Common myeloid progenitor, CD34-positive (primary cell): ENCODE measurements around the gene BLMH.
"Not testable (repeated sequence)": the region's sequence is repeated elsewhere in the genome, so short reads cannot be mapped to it uniquely, and the experiment has no call there.

Experiments
- CTCF ChIA-PET: fragments of 350-600 bp; sonication (Branson Sonifier 250); formaldehyde crosslinking; loops from one replicate; lab custom pipeline; 2021; ENCODE audit warnings: antibody characterized with exemption; lab: Charles Lee
- POLR2A ChIA-PET: fragments of 350-600 bp; sonication (Branson Sonifier 250); formaldehyde crosslinking; loops from one replicate; lab custom pipeline; 2021; ENCODE audit warnings: antibody characterized with exemption; lab: Charles Lee
- DNase-seq, 3 donors: peaks; one replicate each; pipeline versions ENCODE4 v3.0.0 to v3.0.0-alpha.2; 2013
- H3K27ac ChIP-seq, 2 experiments: 1 replicate in 1 of 2; 2 replicates in 1 of 2; pipeline ENCODE4 v1.7.0; 2013; ENCODE audit warnings: inconsistent platforms in 2 of 2, low read length in 2 of 2, mild to moderate bottlenecking in 2 of 2, low read depth in 1 of 2, moderate library complexity in 1 of 2; ENCODE audit not compliant: severe bottlenecking in 2 of 2, insufficient read depth in 1 of 2, poor library complexity in 1 of 2
- H3K27me3 ChIP-seq, 5 experiments: replicated peaks in 2 of 5; 1 replicate in 3 of 5; 2 replicates in 2 of 5; pipeline versions ENCODE4 v1.6.1 to v1.7.0; 2013; ENCODE audit warnings: low read length in 4 of 5, mild to moderate bottlenecking in 2 of 5, moderate library complexity in 2 of 5, inconsistent platforms in 1 of 5; ENCODE audit not compliant: insufficient read depth in 5 of 5, control insufficient read depth in 4 of 5
- H3K36me3 ChIP-seq, 4 experiments: 1 replicate in 2 of 4; 2 replicates in 2 of 4; pipeline versions ENCODE4 v1.6.1 to v1.7.0; 2013; ENCODE audit warnings: low read length in 3 of 4, control low read depth in 1 of 4, mild to moderate bottlenecking in 1 of 4; ENCODE audit not compliant: control insufficient read depth in 4 of 4, insufficient read depth in 4 of 4
- H3K4me1 ChIP-seq, 4 experiments: 1 replicate in 3 of 4; 2 replicates in 1 of 4; pipeline versions ENCODE4 v1.6.1 to v1.7.1; 2013; ENCODE audit warnings: low read length in 3 of 4, mild to moderate bottlenecking in 3 of 4, control low read depth in 1 of 4, inconsistent platforms in 1 of 4, moderate library complexity in 1 of 4; ENCODE audit not compliant: control insufficient read depth in 4 of 4, insufficient read depth in 4 of 4; ENCODE audit errors: control extremely low read depth in 1 of 4
- H3K4me3 ChIP-seq, 7 experiments: 1 replicate in 4 of 7; 2 replicates in 3 of 7; pipeline versions ENCODE4 v1.5.1 to v1.7.0; 2013; ENCODE audit warnings: mild to moderate bottlenecking in 7 of 7, low read length in 6 of 7, moderate library complexity in 6 of 7, inconsistent platforms in 2 of 7, low read depth in 2 of 7, control low read depth in 1 of 7; ENCODE audit not compliant: insufficient read depth in 4 of 7, control insufficient read depth in 1 of 7; ENCODE audit errors: extremely low read depth in 1 of 7
- H3K9me3 ChIP-seq, 5 experiments: 1 replicate in 4 of 5; 2 replicates in 1 of 5; pipeline versions ENCODE4 v1.6.1 to v1.7.1; 2013; ENCODE audit warnings: low read length in 4 of 5, mild to moderate bottlenecking in 2 of 5, inconsistent platforms in 1 of 5, low read depth in 1 of 5, moderate library complexity in 1 of 5; ENCODE audit not compliant: control insufficient read depth in 4 of 5, insufficient read depth in 2 of 5; ENCODE audit errors: control extremely low read depth in 1 of 5
- WGBS: methylation state at CpG from one replicate; pipeline ENCODE4 v1.1.5; 2013; ENCODE audit not compliant: insufficient coverage; 5-methylcytosine and 5-hydroxymethylcytosine counted together

Gene BLMH

DNA sequence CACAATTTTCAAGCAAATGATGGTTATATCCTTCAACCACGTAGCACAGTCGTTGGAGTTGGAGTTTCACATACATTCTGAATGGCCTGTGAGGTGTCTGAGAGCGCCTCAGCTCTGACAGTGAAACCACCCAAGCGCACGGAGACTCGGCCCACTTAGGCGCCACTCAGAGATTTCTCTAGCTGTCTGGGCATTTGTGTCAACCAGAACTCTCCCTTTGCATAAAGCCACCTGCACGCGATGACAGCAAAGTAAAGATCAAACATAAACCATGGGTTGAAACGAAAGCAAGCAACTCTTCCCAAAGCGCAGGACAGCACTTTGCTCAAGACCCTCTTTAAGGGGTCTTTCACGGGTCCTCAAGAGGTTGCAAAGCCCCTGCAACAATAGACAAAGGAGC, 56.8 kb downstream of the BLMH start:
- H3K4me1 ChIP-seq = peaks cover 0 to 33% (median 26%) of the 10 kb centered on the region in 4 experiments
- H3K27ac ChIP-seq = no peak overlapping the region
- H3K36me3 ChIP-seq = no peaks in the 10 kb centered on the region
- H3K9me3 ChIP-seq = no peaks in the 10 kb centered on the region
- H3K27me3 ChIP-seq = peaks cover 10 to 78% (median 43%) of the 10 kb centered on the region in 5 experiments
- peak in 2 of 3 donors; percentile 35 to 39 for DNase-seq
- WGBS = 52% methylated on average over 12 of the region's 12 CpGs
- ChIA-PET POLR2A (interaction anchor here (0.6 kb wide), 1 partner anchor 70 kb away, joined by 5 read pairs; no protein-coding TSS in a partner anchor), CTCF (interaction anchor here (1.0 to 1.1 kb wide), 2 partner anchors 20 to 110 kb away, joined by 3 read pairs; no protein-coding TSS in a partner anchor)
- peak overlapping the region in 5 of 7 experiments; percentile 21 to 73 (median 54) for H3K4me3 ChIP-seq

DNA sequence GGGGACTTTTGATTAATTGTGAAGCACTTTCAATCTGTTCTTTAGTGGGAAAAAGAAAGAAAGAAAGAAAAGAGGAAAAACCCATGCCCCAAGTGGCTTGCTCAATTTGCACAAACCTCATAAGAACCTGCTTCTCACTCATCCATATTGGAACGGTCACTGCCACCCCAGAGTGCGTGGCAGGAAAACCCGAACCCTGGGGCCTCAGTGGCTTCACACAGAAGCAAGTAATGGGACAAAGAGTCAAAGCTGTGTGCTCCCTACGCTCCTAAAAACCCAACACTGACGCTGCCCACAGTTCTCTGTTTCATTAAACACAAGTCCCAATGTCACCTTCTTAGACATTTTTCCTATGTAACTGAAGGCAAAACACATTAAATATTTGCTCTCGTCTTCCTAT, 57.4 kb downstream of the BLMH start:
- ChIA-PET POLR2A (no interaction called here), CTCF (interaction anchor here (1.0 to 1.1 kb wide), 2 partner anchors 19 to 109 kb away, joined by 3 read pairs; no protein-coding TSS in a partner anchor)
- Histone ChIP-seq H3K4me1 (peaks cover 0 to 33% (median 26%) of the 10 kb centered on the region in 4 experiments), H3K9me3 (no peaks in the 10 kb centered on the region), H3K36me3 (no peaks in the 10 kb centered on the region), H3K27me3 (peaks cover 10 to 71% (median 43%) of the 10 kb centered on the region in 5 experiments), H3K27ac (no peak overlapping the region), H3K4me3 (no peak overlapping the region)
- DNase-seq = no peak
- WGBS = 100% methylated on average over 5 of the region's 6 CpGs

DNA sequence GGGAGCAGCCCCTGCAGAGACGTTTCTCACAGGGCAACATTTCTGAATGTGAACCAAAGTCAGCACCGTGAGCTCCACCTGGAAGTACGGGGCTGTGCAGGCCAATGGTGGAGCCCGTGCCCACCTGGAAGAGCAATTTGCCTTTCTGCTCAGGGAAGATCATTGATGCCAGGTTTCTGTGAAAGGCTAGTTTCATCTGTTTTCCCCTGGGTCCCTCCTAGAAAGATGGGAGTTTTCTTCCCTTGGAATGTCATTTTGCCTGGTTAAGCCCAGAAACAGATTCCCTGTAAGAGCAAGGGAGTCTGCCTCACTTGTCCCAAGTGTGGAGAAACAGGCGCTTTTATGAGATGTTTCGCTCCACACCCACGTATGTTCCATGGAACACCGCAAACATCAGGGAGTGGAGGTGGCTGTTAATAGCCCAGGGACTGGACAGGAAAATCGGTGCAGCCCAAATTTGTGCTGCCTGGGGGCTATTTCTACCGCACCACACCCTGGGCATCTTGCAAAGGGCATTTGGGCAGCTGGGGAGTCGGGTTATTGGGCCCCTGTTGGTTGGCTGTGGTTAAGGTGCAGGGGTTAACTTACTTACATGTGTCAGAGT, 58.8 kb downstream of the BLMH start:
- peaks cover 0 to 25% (median 19%) of the 10 kb centered on the region in 4 experiments for H3K4me1 ChIP-seq
- H3K27me3 ChIP-seq = peaks cover 10 to 61% (median 35%) of the 10 kb centered on the region in 5 experiments
- H3K4me3 ChIP-seq = no peak overlapping the region
- ChIA-PET CTCF (interaction anchor here (1.6 kb wide), 1 partner anchor 54 kb away, joined by 3 read pairs; no protein-coding TSS in a partner anchor), POLR2A (no interaction called here)
- H3K36me3 ChIP-seq = no peaks in the 10 kb centered on the region
- H3K9me3 ChIP-seq = no peaks in the 10 kb centered on the region
- no peak overlapping the region for H3K27ac ChIP-seq
- WGBS = 85% methylated on average over 8 of the region's 11 CpGs
- DNase-seq = no peak

DNA sequence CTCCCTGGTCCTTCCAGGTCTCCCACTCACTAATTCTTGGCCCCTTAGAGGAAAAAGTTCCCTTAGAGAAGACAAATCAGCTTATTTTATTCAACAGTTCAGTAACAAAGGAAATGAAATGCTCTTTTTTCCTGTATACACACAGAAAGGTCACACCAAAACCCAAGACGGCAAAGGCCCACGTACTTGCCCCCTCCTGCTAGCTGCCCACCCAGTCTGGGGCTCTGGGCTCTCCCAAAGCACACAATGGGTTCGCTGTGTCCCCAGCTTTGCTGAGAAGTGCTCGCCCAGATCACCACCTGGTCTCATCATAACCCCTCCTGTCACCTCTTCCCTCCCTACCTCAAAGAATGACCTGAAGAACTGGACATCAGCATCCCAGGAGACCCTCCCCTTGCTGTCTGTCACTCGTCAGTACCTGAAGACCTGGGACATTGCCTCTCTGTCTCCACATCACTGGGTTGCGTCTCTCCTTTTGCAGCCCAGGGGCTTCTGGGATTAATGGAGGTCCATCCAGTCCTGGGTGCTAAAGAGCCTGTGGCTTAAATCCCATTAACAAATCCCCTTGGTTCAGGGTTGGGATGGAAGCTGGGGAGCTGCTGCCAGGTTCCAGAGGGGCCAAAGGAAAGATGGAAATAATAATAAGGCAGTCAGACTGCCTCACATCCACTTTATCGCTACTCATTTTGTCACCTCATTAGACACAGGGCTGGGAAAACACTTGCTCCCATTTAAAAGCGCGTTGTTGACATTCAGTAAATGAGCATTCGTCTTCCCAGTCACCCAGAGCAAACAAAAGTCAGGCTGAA, 59.5 kb downstream of the BLMH start:
- Histone ChIP-seq H3K4me3 (no peak overlapping the region), H3K36me3 (no peaks in the 10 kb centered on the region), H3K27me3 (peaks cover 10 to 54% (median 30%) of the 10 kb centered on the region in 5 experiments), H3K4me1 (peaks cover 0 to 20% (median 18%) of the 10 kb centered on the region in 4 experiments), H3K9me3 (no peaks in the 10 kb centered on the region), H3K27ac (no peak overlapping the region)
- CTCF ChIA-PET = interaction anchor here (0.6 to 1.6 kb wide), 3 partner anchors 54 to 244 kb away, joined by 3 to 5 read pairs (median 3); no protein-coding TSS in a partner anchor
- WGBS = 92% methylated on average over 9 of the region's 10 CpGs
- POLR2A ChIA-PET = no interaction called here
- DNase-seq = no peak

DNA sequence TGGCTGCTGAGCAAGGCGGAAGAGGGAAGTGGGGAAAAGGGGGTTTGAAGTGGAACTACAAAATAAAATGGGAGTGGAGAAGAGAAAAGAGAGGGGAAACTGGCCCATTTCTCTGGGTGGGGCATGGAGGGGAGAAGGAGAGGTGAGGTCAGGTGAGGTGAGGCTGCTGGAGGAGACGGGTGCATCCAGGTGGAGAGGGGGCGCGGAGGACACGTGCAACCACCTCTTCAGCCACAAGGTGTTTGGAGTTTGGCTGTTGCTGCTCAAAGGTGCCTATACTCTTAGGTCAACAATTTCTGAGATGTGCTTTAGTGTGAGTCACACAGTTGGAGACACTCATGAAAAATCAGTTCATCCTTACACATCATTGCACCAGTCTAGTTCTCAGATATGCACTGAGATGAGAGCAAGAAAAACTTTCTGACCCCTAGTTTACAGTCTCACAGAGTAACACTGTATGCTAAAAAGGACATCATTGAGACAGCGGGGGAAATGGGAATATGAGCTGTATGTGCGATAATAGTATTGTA, 61.1 kb downstream of the BLMH start:
- 94% methylated on average over 6 of the region's 7 CpGs for WGBS
- Histone ChIP-seq H3K27ac (no peak overlapping the region), H3K27me3 (peaks cover 8 to 40% (median 22%) of the 10 kb centered on the region in 5 experiments), H3K4me1 (peaks cover 0 to 8% (median 7%) of the 10 kb centered on the region in 4 experiments), H3K36me3 (no peaks in the 10 kb centered on the region), H3K4me3 (no peak overlapping the region), H3K9me3 (no peaks in the 10 kb centered on the region)
- ChIA-PET CTCF (interaction anchor here (1.4 kb wide), 1 partner anchor 106 kb away, joined by 5 read pairs; no protein-coding TSS in a partner anchor), POLR2A (no interaction called here)
- no peak for DNase-seq

DNA sequence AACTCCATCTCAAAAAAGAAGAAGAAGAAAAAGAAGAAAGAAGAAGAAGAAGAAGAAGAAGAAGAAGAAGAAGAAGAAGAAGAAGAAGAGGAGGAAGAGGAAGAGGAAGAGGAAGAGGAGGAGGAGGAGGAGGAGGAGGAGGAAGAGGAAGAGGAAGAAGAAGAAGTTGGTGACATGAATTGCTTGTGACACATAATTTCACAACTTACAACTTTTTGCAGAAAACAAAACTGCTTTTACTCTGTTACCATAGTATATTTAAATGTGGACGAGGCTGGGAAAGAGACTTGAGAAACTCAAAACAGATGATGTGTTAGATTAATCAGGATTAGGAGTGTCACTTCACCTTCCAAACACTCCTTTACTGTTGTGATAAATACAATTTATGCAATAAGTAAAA, 61.7 kb downstream of the BLMH start:
- DNase-seq, H3K9me3 ChIP-seq, POLR2A ChIA-PET, H3K36me3 ChIP-seq, H3K27ac ChIP-seq, H3K4me1 ChIP-seq, H3K4me3 ChIP-seq: not testable (repeated sequence)
- H3K27me3 ChIP-seq = peaks cover 8 to 33% (median 18%) of the 10 kb centered on the region in 5 experiments
- WGBS = no CpG with 5 or more reads among the region's 1 CpG
- CTCF ChIA-PET = interaction anchor here (0.7 kb wide), 1 partner anchor 18 kb away, joined by 3 read pairs; no protein-coding TSS in a partner anchor
